Activated CD8-positive, alpha-beta memory T cell treated with anti-CD3 and anti-CD28 coated beads, Interleukin-2, amount 10 ng/mL, durations not matched to agents 7 days and 5 days (primary cell): ENCODE measurements around the gene KIF12. TPM values are rescaled to one million over a fixed set of nuclear protein-coding genes. Genes with fewer than 3 reads are reported as not detected.

Experiments used
- ATAC-seq: fragments of 150-1000 bp; cut with Tn5 transposase; one replicate; pipeline ENCODE4 v1.10.0; 2021; ENCODE audit warnings: moderate library complexity
- CTCF ChIA-PET: fragments of 350-600 bp; sonication (Branson Sonifier 250); formaldehyde crosslinking; loops from one replicate; lab custom pipeline; 2021; ENCODE audit warnings: antibody characterized with exemption; lab: Charles Lee
- DNase-seq: peaks from one replicate; pipeline ENCODE4 v3.0.0-alpha.2; 2020
- H3K27ac Mint-ChIP-seq: one replicate; pipeline ENCODE4 v1.8.0; 2021; ENCODE audit warnings: mild to moderate bottlenecking, mixed read lengths
- H3K27me3 Mint-ChIP-seq: one replicate; pipeline ENCODE4 v1.8.0; 2021; ENCODE audit warnings: mixed read lengths
- H3K36me3 Mint-ChIP-seq: one replicate; pipeline ENCODE4 v1.8.0; 2021; ENCODE audit warnings: mild to moderate bottlenecking, mixed read lengths
- H3K4me1 Mint-ChIP-seq: one replicate; pipeline ENCODE4 v1.8.0; 2021; ENCODE audit warnings: mixed read lengths
- H3K4me3 Mint-ChIP-seq: one replicate; pipeline ENCODE4 v1.8.0; 2021; ENCODE audit warnings: mild to moderate bottlenecking, moderate library complexity, mixed read lengths
- H3K9me3 Mint-ChIP-seq: one replicate; pipeline ENCODE4 v1.8.0; 2022; ENCODE audit warnings: low read depth, mixed read lengths
- total RNA-seq, 2 experiments: library from RNA; stranded (reverse); gene quantifications; one replicate each; pipeline ENCODE4 v1.2.3, GENCODE V29; 2021

Gene KIF12
- total RNA-seq, 2 experiments from 2014 or later: not detected

DNA sequence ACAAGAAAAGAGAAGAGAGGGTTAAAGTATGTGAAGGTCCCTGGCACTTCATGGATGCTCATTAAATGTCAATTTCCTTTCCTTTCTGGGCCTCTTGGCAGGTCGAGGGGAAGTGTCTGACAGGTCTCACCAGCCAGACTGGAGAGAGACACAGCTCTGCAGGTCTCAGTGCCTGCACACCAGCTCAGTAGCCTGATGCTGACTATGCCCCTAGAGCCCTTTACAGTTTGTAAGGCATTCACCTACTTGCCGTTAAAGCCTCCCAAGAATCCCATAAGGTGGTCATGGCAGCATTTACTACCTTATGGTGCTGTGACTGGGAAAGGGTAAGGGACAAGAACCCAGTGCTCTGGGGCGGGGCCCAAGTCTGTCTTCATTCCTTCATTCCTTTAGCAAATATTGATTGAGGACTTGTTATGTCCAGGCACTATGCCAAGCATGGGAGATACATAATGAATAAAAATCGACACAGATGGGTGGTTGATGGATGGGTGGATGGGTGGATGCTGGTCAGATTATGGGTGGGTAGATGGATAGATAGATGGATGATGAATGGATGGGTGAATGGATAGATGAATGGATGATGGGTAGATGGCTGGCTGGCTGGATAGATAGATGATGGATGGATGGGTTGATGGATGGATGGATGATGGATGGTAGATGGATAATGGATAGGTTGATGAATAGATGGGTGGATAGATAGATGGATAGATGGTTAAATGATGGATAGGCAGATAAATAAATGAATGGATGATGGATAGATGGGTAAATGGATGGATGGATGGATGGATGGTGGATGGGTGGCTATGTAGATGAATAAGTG lies 21.3 kb upstream of the KIF12 start:
- CTCF ChIA-PET: no interaction called here
- Mint-ChIP-seq H3K9me3 (no peaks in the 10 kb centered on the region), H3K4me3 (no peak overlapping the region), H3K27me3 (peaks cover 15% of the 10 kb centered on the region), H3K27ac (no peak overlapping the region), H3K4me1 (no peaks in the 10 kb centered on the region), H3K36me3 (no peaks in the 10 kb centered on the region)
- no peak for ATAC-seq
- DNase-seq: no peak

DNA sequence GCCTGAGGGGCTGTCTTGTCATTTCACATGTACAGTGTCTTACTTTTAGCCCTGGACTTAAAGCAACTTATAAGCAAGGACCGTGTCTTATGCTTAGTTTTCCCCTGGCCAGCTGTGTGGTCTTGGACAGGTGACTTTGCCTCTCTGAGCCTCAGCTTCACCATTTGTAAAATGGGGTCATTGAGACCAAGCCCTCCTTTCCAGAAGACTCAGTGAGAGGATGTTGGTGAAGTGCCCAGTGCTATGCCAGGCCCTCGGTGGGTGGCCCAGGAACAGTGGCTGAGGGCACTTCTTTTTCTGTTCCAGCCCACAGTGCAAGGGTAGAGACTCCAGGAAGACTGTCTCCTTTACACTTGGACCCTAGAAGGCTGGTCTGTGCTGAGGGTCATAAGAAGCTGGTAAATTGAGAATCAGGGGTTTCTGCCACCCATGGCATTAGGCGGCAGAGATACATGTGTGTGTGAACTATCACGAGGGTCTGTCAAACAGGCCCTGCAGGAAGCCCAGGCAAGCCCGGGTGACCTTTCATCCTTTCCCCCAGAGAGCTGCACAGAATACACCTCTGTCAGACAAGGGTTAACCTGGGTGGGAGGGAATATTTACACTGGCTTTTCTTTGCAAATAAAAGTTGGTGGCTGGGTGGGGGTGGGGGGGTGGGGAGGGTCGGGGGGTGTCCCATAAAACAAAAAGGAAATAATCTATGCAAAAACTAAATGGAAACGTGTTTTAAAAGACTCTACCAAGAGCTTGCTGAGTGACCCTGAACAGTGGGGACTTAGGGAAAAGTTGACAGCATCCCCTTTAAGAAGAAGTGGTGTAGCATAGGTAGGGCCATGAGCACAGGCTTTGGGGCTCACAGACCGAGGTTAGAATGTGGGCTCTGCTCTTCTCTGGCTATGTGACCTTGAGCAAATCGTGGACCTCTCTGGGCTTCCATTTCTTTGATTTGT lies 20.4 kb upstream of the KIF12 start:
- Mint-ChIP-seq H3K4me3 (no peak overlapping the region), H3K27me3 (peaks cover 18% of the 10 kb centered on the region), H3K9me3 (no peaks in the 10 kb centered on the region), H3K27ac (no peak overlapping the region), H3K4me1 (no peaks in the 10 kb centered on the region), H3K36me3 (no peaks in the 10 kb centered on the region)
- DNase-seq: no peak
- CTCF ChIA-PET: interaction anchor here (2.1 kb wide), 1 partner anchor 11 kb away, joined by 6 read pairs; no protein-coding TSS in a partner anchor
- no peak for ATAC-seq

DNA sequence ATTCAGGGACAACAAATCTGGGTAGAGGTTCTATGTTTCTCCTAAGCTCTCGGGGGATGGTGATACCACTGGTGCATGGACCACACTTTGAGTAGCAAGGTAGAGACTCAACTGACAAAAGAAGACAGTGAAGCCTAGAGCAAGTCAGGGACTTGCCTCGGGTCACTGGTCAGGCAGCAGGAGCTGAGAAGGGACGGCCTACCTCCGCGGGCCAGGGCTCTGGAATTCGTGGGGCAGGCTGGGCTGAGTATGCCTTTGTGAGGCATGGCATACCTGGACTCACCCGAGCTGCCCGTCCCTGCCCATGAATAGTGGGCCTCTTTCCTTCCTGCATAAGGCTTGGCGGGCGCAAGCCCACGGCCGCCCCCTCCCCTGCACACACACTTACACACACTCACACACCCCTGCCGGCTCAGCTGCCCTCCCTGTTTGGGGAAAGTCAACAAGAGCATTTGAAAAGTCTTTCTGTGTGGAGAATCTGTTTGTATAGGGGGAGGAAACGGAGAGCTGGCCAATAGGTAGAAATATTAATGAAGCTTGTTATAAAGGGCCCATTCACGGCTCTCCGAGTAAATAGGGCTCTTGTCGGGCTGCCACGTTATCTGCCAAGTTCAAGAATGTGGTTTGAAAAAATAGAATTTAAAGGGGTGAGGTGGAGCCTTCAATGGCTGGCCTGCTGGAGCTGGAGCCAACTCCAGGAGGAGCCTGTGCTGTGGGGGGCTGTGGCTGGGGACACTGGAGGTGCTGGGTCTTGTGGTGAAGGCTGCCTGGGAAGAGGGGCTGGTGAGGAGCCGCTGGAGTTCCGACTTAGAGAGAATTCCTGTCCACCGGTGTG lies 19.1 kb upstream of the KIF12 start:
- no peak for DNase-seq
- Mint-ChIP-seq H3K36me3 (no peaks in the 10 kb centered on the region), H3K9me3 (no peaks in the 10 kb centered on the region), H3K27ac (no peak overlapping the region), H3K27me3 (peaks cover 22% of the 10 kb centered on the region), H3K4me1 (no peaks in the 10 kb centered on the region), H3K4me3 (no peak overlapping the region)
- no peak for ATAC-seq
- CTCF ChIA-PET: interaction anchor here (2.1 kb wide), 1 partner anchor 10 kb away, joined by 6 read pairs; no protein-coding TSS in a partner anchor

DNA sequence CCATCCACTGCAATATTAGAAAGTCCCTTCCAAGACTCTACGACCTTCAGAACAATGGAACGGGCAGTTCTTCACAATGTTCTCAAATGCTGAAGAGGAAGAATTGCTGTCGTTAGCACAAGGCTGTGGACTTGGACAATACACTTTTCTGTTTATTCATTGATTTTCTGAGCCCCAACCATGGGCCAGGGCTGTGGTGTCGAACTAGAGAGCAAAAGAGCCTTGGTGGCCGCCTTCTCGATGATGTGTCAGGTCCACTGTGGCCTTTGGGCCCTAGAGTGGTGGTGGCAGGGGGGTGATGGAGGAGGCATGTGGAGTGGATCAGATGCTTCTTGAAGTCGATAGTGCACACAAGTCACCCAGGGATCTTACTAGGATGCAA lies 18.5 kb upstream of the KIF12 start:
- Mint-ChIP-seq H3K36me3 (no peaks in the 10 kb centered on the region), H3K4me1 (no peaks in the 10 kb centered on the region), H3K27me3 (peaks cover 25% of the 10 kb centered on the region), H3K27ac (no peak overlapping the region), H3K4me3 (no peak overlapping the region), H3K9me3 (no peaks in the 10 kb centered on the region)
- ATAC-seq (no peak), DNase-seq (no peak)
- CTCF ChIA-PET: no interaction called here

DNA sequence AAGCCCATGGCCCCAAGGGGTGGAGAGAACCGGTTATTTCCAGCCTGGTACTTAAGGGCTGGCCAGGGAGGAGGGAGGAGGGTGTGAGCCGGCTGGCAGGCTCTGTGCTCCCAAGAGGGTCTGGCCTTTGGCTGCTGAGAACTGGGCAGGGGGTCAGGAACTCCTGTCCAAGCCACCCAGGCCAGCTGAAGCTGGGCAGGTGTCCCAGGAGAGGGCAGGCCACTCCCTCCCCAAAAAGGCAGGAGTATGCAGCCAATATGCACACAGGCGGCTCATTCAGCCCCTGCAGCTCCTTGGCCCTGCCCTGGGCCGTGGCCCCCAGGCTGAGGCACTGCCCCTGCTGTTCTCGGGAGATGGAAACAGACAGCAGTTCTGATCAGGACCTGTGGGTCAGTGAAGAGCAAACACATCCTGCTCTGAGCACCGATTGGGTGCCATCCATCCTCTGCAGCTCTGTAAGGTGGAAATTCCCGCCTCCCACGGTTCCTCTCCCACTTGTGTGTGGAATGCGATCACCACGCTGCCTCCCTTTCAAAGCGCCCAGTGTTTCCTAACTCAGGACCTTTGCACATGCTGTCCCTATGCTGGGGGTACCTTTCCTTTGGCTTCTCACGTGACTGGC lies 17.1 kb upstream of the KIF12 start:
- CTCF ChIA-PET: interaction anchor here (0.9 kb wide), 1 partner anchor 8 kb away, joined by 3 read pairs; no protein-coding TSS in a partner anchor
- ATAC-seq: no peak
- peaks cover 23% of the 10 kb centered on the region for H3K27me3 Mint-ChIP-seq

DNA sequence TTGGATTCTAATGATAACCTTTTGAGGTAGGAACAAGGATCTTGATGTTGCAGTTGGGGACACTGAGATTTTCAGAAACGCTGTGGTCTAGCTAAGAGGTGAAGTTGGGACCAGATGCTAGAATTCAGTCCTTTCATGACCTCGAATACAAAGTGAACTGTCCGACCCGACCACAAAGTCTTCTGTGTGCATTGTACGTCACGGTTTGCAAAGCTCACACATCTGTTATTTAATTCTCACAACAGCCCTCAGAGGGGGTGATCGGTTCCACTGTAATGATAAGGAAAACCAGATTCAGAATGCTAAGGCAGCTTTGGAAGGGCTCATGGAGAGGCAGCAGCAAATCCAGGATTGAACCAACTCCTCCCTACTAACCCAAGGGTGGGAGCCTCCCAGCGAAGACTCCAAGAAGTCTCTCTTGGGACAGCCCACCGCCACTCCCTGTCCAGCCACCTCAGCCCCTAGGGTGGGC lies 16.6 kb upstream of the KIF12 start:
- Mint-ChIP-seq H3K4me3 (no peak overlapping the region), H3K4me1 (no peaks in the 10 kb centered on the region), H3K27me3 (peaks cover 23% of the 10 kb centered on the region), H3K36me3 (no peaks in the 10 kb centered on the region), H3K27ac (no peak overlapping the region), H3K9me3 (no peaks in the 10 kb centered on the region)
- no peak for ATAC-seq
- no peak for DNase-seq
- CTCF ChIA-PET: interaction anchor here (0.9 kb wide), 1 partner anchor 8 kb away, joined by 3 read pairs; no protein-coding TSS in a partner anchor

More for the DNA sequence above, 17.1 kb upstream of the KIF12 start:
- Mint-ChIP-seq H3K36me3 (no peaks in the 10 kb centered on the region), H3K9me3 (no peaks in the 10 kb centered on the region), H3K4me1 (no peaks in the 10 kb centered on the region), H3K4me3 (no peak overlapping the region), H3K27ac (no peak overlapping the region)
- DNase-seq: no peak

GRCh38 chr9:114114364-114114763 lies 15.3 kb upstream of the KIF12 start:
- DNase-seq (no peak), ATAC-seq (no peak)
- Mint-ChIP-seq H3K36me3 (no peaks in the 10 kb centered on the region), H3K27ac (no peak overlapping the region), H3K9me3 (no peaks in the 10 kb centered on the region), H3K4me1 (no peaks in the 10 kb centered on the region), H3K27me3 (peaks cover 23% of the 10 kb centered on the region), H3K4me3 (no peak overlapping the region)
- CTCF ChIA-PET: no interaction called here

DNA sequence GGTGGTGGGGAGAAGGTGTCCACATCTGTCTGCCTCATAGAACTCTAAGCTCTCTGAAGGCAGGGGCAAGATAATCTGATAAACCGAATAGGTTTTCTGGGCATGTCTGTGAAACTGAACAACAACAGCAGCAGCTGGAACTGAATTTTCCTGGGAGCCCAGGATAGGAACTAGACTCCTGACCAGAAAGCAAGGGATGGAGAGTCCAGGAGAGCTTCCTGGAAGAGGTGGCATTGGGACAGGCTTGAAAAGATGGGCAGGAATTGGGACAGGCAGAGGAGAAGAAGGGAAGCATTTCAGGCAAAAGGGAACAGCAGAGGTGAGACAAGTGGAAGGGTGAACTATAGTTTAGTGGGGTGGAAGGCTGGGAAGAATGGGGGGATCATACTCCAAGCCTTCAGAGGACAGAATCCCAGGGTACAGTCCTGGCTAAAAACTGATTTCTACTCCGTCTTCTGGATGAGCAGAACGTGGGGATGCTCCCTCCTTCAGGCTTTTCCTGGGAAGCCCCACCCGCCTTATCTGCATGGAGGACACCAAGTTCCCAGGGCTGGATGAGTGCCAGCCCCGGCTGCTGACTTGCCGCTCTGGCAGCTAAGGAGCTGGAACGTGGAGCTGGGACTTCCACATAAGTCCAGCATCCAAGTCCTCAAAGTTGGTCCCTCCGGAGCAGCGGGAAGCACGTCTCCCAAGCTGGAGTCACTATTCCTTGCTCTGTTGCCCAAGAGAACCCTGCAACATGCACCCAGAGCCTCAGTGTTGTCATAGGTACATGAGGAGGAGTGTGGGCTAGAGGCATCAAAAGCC lies 13.9 kb upstream of the KIF12 start:
- Mint-ChIP-seq H3K4me1 (no peaks in the 10 kb centered on the region), H3K4me3 (no peak overlapping the region), H3K9me3 (no peaks in the 10 kb centered on the region), H3K27ac (no peak overlapping the region), H3K36me3 (no peaks in the 10 kb centered on the region), H3K27me3 (peaks cover 19% of the 10 kb centered on the region)
- ATAC-seq (no peak), DNase-seq (no peak)
- CTCF ChIA-PET: no interaction called here

GRCh38 chr9:114112325-114112724 lies 13.2 kb upstream of the KIF12 start:
- no peak overlapping the region for H3K4me3 Mint-ChIP-seq
- CTCF ChIA-PET: no interaction called here
- DNase-seq (no peak), ATAC-seq (no peak)
- peaks cover 15% of the 10 kb centered on the region for H3K27me3 Mint-ChIP-seq
- H3K9me3 Mint-ChIP-seq: no peaks in the 10 kb centered on the region
- H3K27ac Mint-ChIP-seq: no peak overlapping the region
- no peaks in the 10 kb centered on the region for H3K4me1 Mint-ChIP-seq
- no peaks in the 10 kb centered on the region for H3K36me3 Mint-ChIP-seq

DNA sequence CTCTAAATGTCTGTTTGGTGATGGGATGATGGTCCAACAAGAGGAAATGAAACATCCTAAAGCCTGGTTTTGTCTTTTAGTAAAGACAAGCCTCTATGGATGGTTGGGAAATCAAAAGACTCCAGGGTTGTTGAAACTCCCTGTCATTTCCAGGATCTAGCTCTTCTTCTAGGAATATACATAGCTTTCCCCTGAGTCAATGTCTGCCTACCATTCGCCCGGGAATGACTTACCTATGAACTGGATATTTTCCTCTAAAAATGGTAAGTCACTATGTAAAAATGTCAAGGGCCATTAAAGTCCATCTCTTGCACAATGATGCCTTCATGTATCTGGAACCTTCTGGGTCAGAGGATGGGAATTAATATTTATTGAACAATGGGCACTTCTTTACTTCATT lies 11.1 kb upstream of the KIF12 start:
- H3K4me1 Mint-ChIP-seq: no peaks in the 10 kb centered on the region
- CTCF ChIA-PET: interaction anchor here (0.8 to 5.8 kb wide), 3 partner anchors 28 to 182 kb away, joined by 3 to 61 read pairs (median 3); no protein-coding TSS in a partner anchor
- peaks cover 21% of the 10 kb centered on the region for H3K27me3 Mint-ChIP-seq
- DNase-seq (no peak), ATAC-seq (no peak)
- no peaks in the 10 kb centered on the region for H3K9me3 Mint-ChIP-seq
- no peak overlapping the region for H3K4me3 Mint-ChIP-seq
- no peak overlapping the region for H3K27ac Mint-ChIP-seq
- H3K36me3 Mint-ChIP-seq: no peaks in the 10 kb centered on the region

- ATAC-seq: no peak
- CTCF ChIA-PET: interaction anchor here (0.8 to 5.8 kb wide), 8 partner anchors 10 to 183 kb away, joined by 3 to 61 read pairs (median 4); partner anchors contain the start of genes COL27A1 and KIF12
- Mint-ChIP-seq H3K4me3 (no peak overlapping the region), H3K27me3 (peaks cover 26% of the 10 kb centered on the region), H3K36me3 (no peaks in the 10 kb centered on the region), H3K9me3 (no peaks in the 10 kb centered on the region), H3K27ac (no peak overlapping the region), H3K4me1 (no peaks in the 10 kb centered on the region)
- DNase-seq: no peak
Measured at GRCh38 chr9:114109124-114109523, 10.0 kb upstream of the KIF12 start.
